Lung microvascular endothelial cell (primary cell): Measurements from ENCODE around the gene RNF220. TPM values are rescaled to one million over a fixed set of nuclear protein-coding genes. Genes with fewer than 3 reads are reported as not detected.
A peak's percentile ranks its signal among the peaks of the same experiment; 100 is the strongest.
"Not testable (repeated sequence)": the region's sequence is repeated elsewhere in the genome, so short reads cannot be mapped to it uniquely, and the experiment has no call there.

ENCODE experiments used
- DNase-seq, 2 donors: peaks; one replicate each; pipeline versions ENCODE4 v3.0.0 to v3.0.0-alpha.2; 2010; ENCODE audit warnings: low read depth in 2 of 2
- total RNA-seq: library from RNA; depleted of rRNA; stranded (reverse); fragments of >200 nt; gene quantifications from 2 replicates; pipeline ENCODE4 v1.2.1, GENCODE V29; 2014

The RNF220 gene
- total RNA-seq, 1 donor from 2014 or later = 53.6 TPM

GRCh38 chr1:44652445-44653106, 247.5 kb downstream of the RNF220 start:
- peak; percentile 68 to 80 for DNase-seq

- DNase-seq = no peak
Measured at GRCh38 chr1:44653107-44653964, 248.3 kb downstream of the RNF220 start.

- no peak for DNase-seq
Measured at GRCh38 chr1:44654621-44655187, 249.6 kb downstream of the RNF220 start.

- peak; percentile 12 to 57 for DNase-seq
Measured at GRCh38 chr1:44655609-44656008, 250.6 kb downstream of the RNF220 start.

- DNase-seq = no peak
Measured at GRCh38 chr1:44659566-44659965, 254.5 kb downstream of the RNF220 start.

GRCh38 chr1:44660176-44660575, 255.1 kb downstream of the RNF220 start:
- peak in 1 of 2 donors; percentile 46 for DNase-seq

GRCh38 chr1:44661781-44662682, 257.0 kb downstream of the RNF220 start:
- DNase-seq = peak in 1 of 2 donors; percentile 43

- no peak for DNase-seq
Measured at GRCh38 chr1:44662683-44663030, 257.6 kb downstream of the RNF220 start.

- DNase-seq = no peak
Measured at GRCh38 chr1:44663417-44663816, 258.4 kb downstream of the RNF220 start.

GRCh38 chr1:44664730-44665370, 259.8 kb downstream of the RNF220 start:
- DNase-seq = no peak

GRCh38 chr1:44666719-44667118, 261.7 kb downstream of the RNF220 start:
- DNase-seq = not testable (repeated sequence)

GRCh38 chr1:44670751-44671640, 265.9 kb downstream of the RNF220 start:
- DNase-seq = no peak

- peak; percentile 66 to 84 for DNase-seq
Measured at GRCh38 chr1:44672254-44672955, 267.4 kb downstream of the RNF220 start.

- DNase-seq = no peak
Measured at GRCh38 chr1:44672961-44673674, 268.1 kb downstream of the RNF220 start.

GRCh38 chr1:44673675-44674112, 268.6 kb downstream of the RNF220 start:
- peak in 1 of 2 donors; percentile 7 for DNase-seq

GRCh38 chr1:44674113-44675000, 269.3 kb downstream of the RNF220 start, which contains the start of the genes ARMH1 and TMEM53:
Gene ARMH1, plus strand, starts transcription at chr1:44674714. Its CDS starts 14,984 bp downstream, at chr1:44689698.
Gene TMEM53, minus strand, starts transcription at chr1:44674481. Its CDS starts 90 bp downstream, at chr1:44674391.
- peak; percentile 98 to 99 for DNase-seq

GRCh38 chr1:44675186-44675585, 270.1 kb downstream of the RNF220 start:
- no peak for DNase-seq
